Measurements from ENCODE around the gene PFN3. TPM values are rescaled to one million over a fixed set of nuclear protein-coding genes. Genes with fewer than 3 reads are reported as not detected.
A peak's percentile ranks its signal among the peaks of the same experiment; 100 is the strongest.

PFN3 gene
- total and polyA plus RNA-seq, 2 of the 4 experiments (the other 2 are of a cell fraction): not detected

DNA sequence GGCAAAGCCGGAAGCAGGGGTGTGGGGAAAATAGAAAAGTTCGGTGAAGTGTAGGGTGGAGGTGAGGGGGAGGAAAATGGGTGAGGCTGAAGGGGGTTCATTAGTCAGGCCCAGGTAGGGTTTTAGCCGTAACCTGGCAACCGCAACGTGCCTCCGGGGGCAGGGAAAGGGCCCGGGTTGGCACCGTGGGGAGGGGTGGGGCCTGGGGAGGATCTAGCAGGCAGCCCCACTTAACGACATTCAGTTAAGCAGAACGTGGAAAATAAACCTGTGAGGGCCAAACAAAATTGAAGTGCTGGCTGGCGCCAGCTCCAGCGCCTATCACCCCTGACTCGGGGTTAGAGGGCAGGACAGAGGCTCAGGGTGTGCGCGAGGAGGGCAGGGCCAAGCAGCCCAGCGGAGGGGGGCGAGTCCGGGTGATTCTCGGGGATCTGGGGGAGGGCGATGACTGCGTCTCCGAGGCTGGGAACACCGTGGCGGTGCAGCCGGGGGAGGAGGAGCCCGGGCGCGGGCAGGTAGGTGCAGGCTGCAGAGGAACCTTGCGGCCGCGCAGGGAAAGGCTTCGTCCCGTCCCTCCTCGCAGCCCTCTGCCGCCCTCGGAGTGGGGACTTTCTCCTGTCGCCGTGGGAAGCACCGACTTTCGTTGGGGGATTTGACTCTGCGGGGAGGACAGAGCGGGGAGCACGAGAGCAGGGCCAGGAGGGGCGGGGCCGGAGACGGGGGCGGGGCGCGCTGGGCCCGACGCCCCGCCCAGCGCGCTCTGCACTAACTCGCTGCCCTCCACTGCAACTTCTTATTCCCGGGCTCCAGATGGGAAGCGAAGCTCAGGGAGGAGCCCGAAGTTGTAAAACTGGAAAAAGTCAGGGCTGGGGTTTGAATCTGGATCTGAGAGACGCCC, 37.6 kb downstream of the PFN3 start:
- H4K8ac ChIP-seq (ENCODE audit: low read depth in 2 of 2, low read length in 2 of 2): peak overlapping the region in 1 of 2 experiments; percentile 29; a peak in 1 of 4 replicates
- peak overlapping the region; percentile 54 for H3K4me3 ChIP-seq (ENCODE audit: insufficient read depth, low read depth, low read length)
- H3K27me3 ChIP-seq (ENCODE audit: control insufficient read depth, insufficient read depth, low read length): peaks cover 19% of the 10 kb centered on the region
- in situ Hi-C loops (cut with MboI; ENCODE audit: low sequenced_read_pairs) (no loop called here), dilution Hi-C loops (cut with HindIII; ENCODE audit: low sequenced_read_pairs, unreplicated experiment) (no loop called here), intact Hi-C loops (cut with micrococcal nuclease) (no loop called here)
- H4K5ac ChIP-seq (ENCODE audit: low read depth, low read length): no peak overlapping the region
- H3K9me1 ChIP-seq (ENCODE audit: insufficient read depth, low read length): no peaks in the 10 kb centered on the region
- H2BK5ac ChIP-seq (ENCODE audit: low read depth, low read length, poor library complexity, severe bottlenecking): no peak overlapping the region
- no peaks in the 10 kb centered on the region for H3K36me3 ChIP-seq (ENCODE audit: control insufficient read depth, insufficient read depth, low read length)
- H2BK15ac ChIP-seq (ENCODE audit: low read depth, low read length): no peak overlapping the region
- H3K4ac ChIP-seq (ENCODE audit: low read depth, low read length): no peak overlapping the region
- POLR2A ChIA-PET (ENCODE audit: unreplicated experiment): no interaction called here
- no peaks in the 10 kb centered on the region for H3K79me1 ChIP-seq (ENCODE audit: low read depth in 1 of 2, low read length in 2 of 2)
- H4K20me1 ChIP-seq (ENCODE audit: insufficient read depth, low read length): no peaks in the 10 kb centered on the region
- H3K4me1 ChIP-seq (ENCODE audit: control insufficient read depth, insufficient read depth, low read length): peaks cover 9% of the 10 kb centered on the region; the same call in 1 of the 2 replicates
- H2AK5ac ChIP-seq (ENCODE audit: low read depth, low read length): no peak overlapping the region
- CTCF ChIA-PET: no interaction called here
- peak overlapping the region; percentile 97 for H2AFZ ChIP-seq (replicated peaks; ENCODE audit: low read length, poor library complexity)
- no peak overlapping the region for H3K27ac ChIP-seq (ENCODE audit: insufficient read depth, low read length)
- peak overlapping the region; percentile 94 for H3K4me2 ChIP-seq (ENCODE audit: low read depth, low read length)
- no peak overlapping the region for H3K23ac ChIP-seq (ENCODE audit: low read depth, low read length)
- H3K56ac ChIP-seq (ENCODE audit: extremely low read depth, insufficient read depth, low read length): no peak overlapping the region
- ATAC-seq (ENCODE audit: low read depth) (peak; percentile 63), DNase-seq (no peak)
- no peak overlapping the region for H2BK20ac ChIP-seq (ENCODE audit: low read depth, low read length)
- no peak overlapping the region for H4K91ac ChIP-seq (ENCODE audit: insufficient read depth, low read depth, low read length)
- H3K9me3 ChIP-seq (ENCODE audit: control insufficient read depth, insufficient read depth, low read length): no peaks in the 10 kb centered on the region
- WGBS, 2 experiments (ENCODE audit: extremely low coverage in 2 of 2, insufficient read length in 1 of 2): 25 to 100% methylated on average over 2 to 17 of the region's 59 CpGs
- H2AK9ac ChIP-seq (replicated peaks; ENCODE audit: low read depth, low read length, poor library complexity): peak overlapping the region; percentile 25
- TF ChIP-seq RFX5 (IDR thresholded peaks at IDR 0.05; ENCODE audit: low read depth, low read length) (no peak), MAFK (IDR thresholded peaks at IDR 0.05; ENCODE audit: low read depth, low read length) (no peak), MXI1 (IDR thresholded peaks at IDR 0.05; ENCODE audit: borderline replicate concordance, low read depth, low read length) (no peak), CHD1 (IDR thresholded peaks at IDR 0.05; ENCODE audit: low read depth, low read length) (no peak), RCOR1 (IDR thresholded peaks at IDR 0.05; ENCODE audit: insufficient replicate concordance, low read length) (no peak), CEBPB (IDR thresholded peaks at IDR 0.05; ENCODE audit: low read depth, low read length) (no peak), BHLHE40 (IDR thresholded peaks at IDR 0.05; ENCODE audit: low read depth, low read length) (no peak), FOS (IDR thresholded peaks at IDR 0.05; ENCODE audit: low read depth, low read length) (no peak), RAD21 (IDR thresholded peaks at IDR 0.05; ENCODE audit: low read length) (no peak), SMC3 (IDR thresholded peaks at IDR 0.05; ENCODE audit: low read depth, low read length) (no peak)
- TF ChIP-seq, protein P1, sequence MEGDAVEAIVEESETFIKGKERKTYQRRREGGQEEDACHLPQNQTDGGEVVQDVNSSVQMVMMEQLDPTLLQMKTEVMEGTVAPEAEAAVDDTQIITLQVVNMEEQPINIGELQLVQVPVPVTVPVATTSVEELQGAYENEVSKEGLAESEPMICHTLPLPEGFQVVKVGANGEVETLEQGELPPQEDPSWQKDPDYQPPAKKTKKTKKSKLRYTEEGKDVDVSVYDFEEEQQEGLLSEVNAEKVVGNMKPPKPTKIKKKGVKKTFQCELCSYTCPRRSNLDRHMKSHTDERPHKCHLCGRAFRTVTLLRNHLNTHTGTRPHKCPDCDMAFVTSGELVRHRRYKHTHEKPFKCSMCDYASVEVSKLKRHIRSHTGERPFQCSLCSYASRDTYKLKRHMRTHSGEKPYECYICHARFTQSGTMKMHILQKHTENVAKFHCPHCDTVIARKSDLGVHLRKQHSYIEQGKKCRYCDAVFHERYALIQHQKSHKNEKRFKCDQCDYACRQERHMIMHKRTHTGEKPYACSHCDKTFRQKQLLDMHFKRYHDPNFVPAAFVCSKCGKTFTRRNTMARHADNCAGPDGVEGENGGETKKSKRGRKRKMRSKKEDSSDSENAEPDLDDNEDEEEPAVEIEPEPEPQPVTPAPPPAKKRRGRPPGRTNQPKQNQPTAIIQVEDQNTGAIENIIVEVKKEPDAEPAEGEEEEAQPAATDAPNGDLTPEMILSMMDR (conservative IDR thresholded peaks at IDR 0.05; ENCODE audit: low read depth, low read length): no peak
- TF ChIP-seq, protein P2, sequence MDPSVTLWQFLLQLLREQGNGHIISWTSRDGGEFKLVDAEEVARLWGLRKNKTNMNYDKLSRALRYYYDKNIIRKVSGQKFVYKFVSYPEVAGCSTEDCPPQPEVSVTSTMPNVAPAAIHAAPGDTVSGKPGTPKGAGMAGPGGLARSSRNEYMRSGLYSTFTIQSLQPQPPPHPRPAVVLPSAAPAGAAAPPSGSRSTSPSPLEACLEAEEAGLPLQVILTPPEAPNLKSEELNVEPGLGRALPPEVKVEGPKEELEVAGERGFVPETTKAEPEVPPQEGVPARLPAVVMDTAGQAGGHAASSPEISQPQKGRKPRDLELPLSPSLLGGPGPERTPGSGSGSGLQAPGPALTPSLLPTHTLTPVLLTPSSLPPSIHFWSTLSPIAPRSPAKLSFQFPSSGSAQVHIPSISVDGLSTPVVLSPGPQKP (IDR thresholded peaks at IDR 0.05; ENCODE audit: borderline replicate concordance, low read depth, low read length): no peak
- no peak overlapping the region for H3K14ac ChIP-seq (replicated peaks; ENCODE audit: low read depth, low read length)
- H2BK120ac ChIP-seq (ENCODE audit: low read depth, low read length): no peak overlapping the region
- H3K18ac ChIP-seq (ENCODE audit: low read depth, low read length): no peak overlapping the region
- H3K9ac ChIP-seq (ENCODE audit: low read depth, low read length): no peak overlapping the region
- BruUV-seq (replicated peaks): no TSS peak

Measured in IMR-90 (cell line).